ENCODE measurements around the gene CDC37.
A peak's percentile ranks its signal among the peaks of the same experiment; 100 is the strongest.

Gene CDC37

DNA sequence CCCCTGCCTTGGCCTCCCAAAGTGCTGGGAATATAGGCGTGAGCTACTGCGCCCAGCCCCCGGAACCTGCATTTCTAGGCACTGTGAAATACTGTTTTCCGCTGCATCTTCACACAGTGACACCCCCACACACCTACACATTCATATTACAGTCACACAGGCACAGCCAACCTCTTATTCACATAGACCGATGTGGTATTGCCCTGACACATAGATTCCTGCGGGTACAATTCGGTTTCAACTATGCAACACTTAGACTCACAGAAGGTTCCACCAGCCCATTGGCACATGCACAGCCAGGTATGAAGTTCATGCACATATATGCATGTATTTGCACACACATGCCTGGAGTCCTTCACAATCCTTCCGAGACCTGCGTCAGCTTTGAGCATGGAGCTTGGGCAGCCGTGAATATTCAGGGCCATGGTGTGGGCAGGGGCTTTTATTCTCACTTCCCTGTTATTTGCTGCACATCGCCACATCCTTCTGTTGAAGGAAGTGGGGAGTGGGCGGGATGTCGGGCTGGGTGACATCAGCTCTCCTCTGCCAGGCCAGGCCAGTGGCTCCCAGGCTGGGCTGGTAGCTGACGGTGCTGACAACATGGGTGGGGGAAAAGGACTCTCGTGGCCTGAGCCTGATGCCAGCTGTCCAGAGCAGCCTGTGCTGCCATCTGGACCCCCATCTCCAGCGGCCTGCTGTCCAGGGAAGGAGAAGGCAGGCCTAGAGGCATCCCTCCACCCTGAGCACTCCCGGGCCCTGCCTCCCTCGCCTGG lies 5.4 kb upstream of the CDC37 start:
- peak overlapping the region; percentile 57 for H3K4me3 ChIP-seq (ENCODE audit: low read depth, low read length)
- DNase-seq (ENCODE audit: low read depth): peak; percentile 97
- peak; percentile 81 for TF ChIP-seq POLR2A (IDR thresholded peaks at IDR 0.05; ENCODE audit: extremely low read depth, insufficient read length)
- TF ChIP-seq, protein P1, sequence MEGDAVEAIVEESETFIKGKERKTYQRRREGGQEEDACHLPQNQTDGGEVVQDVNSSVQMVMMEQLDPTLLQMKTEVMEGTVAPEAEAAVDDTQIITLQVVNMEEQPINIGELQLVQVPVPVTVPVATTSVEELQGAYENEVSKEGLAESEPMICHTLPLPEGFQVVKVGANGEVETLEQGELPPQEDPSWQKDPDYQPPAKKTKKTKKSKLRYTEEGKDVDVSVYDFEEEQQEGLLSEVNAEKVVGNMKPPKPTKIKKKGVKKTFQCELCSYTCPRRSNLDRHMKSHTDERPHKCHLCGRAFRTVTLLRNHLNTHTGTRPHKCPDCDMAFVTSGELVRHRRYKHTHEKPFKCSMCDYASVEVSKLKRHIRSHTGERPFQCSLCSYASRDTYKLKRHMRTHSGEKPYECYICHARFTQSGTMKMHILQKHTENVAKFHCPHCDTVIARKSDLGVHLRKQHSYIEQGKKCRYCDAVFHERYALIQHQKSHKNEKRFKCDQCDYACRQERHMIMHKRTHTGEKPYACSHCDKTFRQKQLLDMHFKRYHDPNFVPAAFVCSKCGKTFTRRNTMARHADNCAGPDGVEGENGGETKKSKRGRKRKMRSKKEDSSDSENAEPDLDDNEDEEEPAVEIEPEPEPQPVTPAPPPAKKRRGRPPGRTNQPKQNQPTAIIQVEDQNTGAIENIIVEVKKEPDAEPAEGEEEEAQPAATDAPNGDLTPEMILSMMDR (IDR thresholded peaks at IDR 0.05; ENCODE audit: low read depth, low read length): no peak
- TF ChIP-seq, protein P2, sequence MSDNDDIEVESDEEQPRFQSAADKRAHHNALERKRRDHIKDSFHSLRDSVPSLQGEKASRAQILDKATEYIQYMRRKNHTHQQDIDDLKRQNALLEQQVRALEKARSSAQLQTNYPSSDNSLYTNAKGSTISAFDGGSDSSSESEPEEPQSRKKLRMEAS (IDR thresholded peaks at IDR 0.05; ENCODE audit: low read depth, low read length): no peak; the same call in none of the 2 replicates
- TF ChIP-seq MYC (IDR thresholded peaks at IDR 0.05; ENCODE audit: low read depth, low read length): 0 out of 2 replicates have a peak, but pooled peaks have one; percentile 63

DNA sequence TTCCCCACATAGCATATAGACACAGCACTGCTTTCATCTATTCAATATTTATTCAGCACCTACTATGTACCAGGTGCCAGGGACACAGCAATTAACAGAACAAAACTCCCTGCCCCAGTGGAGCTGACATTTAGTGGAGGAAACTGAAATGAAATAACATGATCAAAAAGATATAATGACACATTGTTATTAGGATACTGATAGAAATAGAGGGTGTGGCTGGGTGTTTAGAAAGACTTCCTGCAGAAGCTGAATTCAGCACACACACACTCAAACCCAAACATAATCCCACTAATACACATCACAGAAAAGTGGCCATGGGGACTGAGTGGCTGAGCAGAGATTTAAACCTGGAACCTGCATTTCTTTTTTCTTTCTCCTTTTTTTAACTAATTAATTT lies 3.8 kb upstream of the CDC37 start:
- TF ChIP-seq MYC (IDR thresholded peaks at IDR 0.05; ENCODE audit: low read depth, low read length) (no peak), POLR2A (IDR thresholded peaks at IDR 0.05; ENCODE audit: extremely low read depth, insufficient read length) (no peak)
- TF ChIP-seq, protein P1 (IDR thresholded peaks at IDR 0.05; ENCODE audit: low read depth, low read length): no peak
- TF ChIP-seq, protein P2 (IDR thresholded peaks at IDR 0.05; ENCODE audit: low read depth, low read length): no peak
- no peak for DNase-seq (ENCODE audit: low read depth)
- no peak overlapping the region for H3K4me3 ChIP-seq (ENCODE audit: low read depth, low read length)

DNA sequence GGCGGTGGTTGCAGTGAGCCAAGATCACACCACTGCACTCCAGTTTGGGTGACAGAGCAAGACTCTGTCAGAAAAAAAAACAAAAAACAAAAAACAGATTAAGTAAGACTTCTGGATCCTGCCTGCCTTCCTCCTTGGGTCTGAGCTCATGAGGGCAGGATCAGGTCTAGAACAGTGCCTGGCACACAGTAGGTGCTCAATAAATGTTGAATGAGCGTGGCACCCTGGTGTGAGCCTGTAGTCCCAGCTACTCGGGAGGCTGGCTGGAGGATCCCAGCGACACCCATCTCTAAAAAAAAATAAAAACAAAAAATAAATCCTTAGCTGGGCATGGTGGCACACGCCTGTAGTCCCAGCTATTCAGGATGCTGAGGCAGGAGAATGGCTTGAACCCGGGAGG lies 2.8 kb upstream of the CDC37 start:
- H3K4me3 ChIP-seq (ENCODE audit: low read depth, low read length): no peak overlapping the region

DNA sequence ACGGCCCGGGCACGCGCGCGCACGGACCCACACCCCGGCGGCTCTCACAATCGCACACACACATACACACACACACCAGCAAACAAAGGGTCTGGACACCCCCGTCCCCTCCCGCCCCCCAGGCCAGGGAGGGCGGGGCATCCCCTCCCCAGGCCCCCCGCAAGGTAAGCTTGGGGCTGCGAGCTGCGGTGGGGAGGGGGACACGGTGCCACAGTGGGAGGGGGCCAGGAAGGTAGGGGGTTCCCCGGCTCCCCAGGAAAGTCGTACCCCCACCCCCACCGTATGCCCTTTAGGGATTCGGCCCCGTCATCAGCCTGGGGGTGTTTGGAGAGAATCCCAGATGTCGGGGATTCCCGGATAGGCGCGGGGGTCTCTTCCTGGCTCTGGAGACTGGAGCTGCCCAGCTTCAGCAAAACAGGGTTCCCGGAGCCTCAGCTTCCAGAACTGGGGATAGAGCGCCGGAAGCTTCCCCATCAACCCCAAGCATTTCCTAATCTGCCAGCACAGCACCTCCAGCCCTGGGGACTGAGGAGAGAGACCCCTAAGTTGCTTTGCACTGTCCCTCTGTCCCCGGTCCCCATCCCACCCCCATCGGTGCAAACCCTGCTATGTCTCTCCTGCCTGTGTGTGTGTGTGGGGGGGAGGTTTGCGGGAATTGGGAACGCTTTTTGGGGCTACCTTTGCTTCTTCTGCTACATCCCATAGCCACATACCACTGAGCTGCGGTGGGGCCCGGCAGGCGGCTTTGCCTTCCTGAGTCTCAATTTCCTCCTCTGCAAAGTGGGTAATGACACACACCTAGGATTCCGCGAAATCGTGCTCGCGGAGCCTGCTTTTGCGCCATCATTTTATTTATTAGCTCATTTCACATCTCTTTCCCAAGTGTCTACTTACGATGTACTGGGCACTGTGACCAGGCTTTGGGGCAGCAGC lies 1.8 kb upstream of the CDC37 start:
- no peak for DNase-seq (ENCODE audit: low read depth)
- H3K4me3 ChIP-seq (ENCODE audit: low read depth, low read length): no peak overlapping the region
- TF ChIP-seq MYC (IDR thresholded peaks at IDR 0.05; ENCODE audit: low read depth, low read length): no peak
- no peak for TF ChIP-seq POLR2A (IDR thresholded peaks at IDR 0.05; ENCODE audit: extremely low read depth, insufficient read length)
- TF ChIP-seq, protein P2 (IDR thresholded peaks at IDR 0.05; ENCODE audit: low read depth, low read length): no peak
- TF ChIP-seq, protein P1 (IDR thresholded peaks at IDR 0.05; ENCODE audit: low read depth, low read length): no peak

More for the DNA sequence above, 2.8 kb upstream of the CDC37 start:
- DNase-seq (ENCODE audit: low read depth): no peak
- TF ChIP-seq, protein P1 (IDR thresholded peaks at IDR 0.05; ENCODE audit: low read depth, low read length): no peak

DNA sequence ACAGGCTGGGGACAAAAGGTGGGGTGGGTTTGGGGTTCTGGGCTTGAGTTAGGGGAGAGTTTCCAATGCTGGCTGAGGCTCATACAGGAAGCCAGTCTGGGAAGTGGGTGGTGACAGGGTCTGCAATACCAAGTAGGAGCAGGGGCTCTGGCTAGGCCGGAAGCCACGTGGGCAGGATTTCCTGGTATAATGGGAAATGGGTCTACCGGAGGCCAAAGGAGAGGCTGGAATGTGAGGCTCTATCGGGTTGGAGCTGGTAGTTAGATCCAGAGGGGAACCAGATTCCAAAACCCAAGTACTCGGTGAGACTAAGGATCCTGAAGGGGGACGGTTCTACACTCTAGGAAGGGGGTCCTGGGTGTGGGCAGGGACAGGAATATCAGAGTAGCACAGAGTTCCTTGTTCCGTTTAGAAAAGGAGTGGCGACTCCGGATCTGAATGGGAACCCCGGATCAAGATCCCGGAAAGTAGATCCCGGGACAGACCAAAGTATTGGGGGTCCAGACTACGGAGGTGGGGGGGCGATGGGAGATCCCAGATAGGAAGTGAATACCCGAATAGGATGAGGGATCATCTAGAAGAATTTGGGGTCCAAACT lies 802 bp downstream of the CDC37 start:
- TF ChIP-seq, protein P2 (IDR thresholded peaks at IDR 0.05; ENCODE audit: low read depth, low read length): peak; percentile 86
- TF ChIP-seq, protein P1 (IDR thresholded peaks at IDR 0.05; ENCODE audit: low read depth, low read length): no peak
- DNase-seq (ENCODE audit: low read depth): peak; percentile 73
- peak overlapping the region; percentile 82 for H3K4me3 ChIP-seq (ENCODE audit: low read depth, low read length)

Data from NB4 (cell line).